Stimulated activated CD4-positive, alpha-beta T cell treated with anti-CD3 and anti-CD28 coated beads, TNF-alpha, amount 100 ng/mL, for 1 hour (primary cell): ENCODE results near the gene USH1C.

ENCODE experiments used
- DNase-seq, 3 donors: peaks; one replicate each; pipeline ENCODE4 v3.0.0-alpha.2; 2020; ENCODE audit warnings: low read depth in 3 of 3, low spot score in 1 of 3

USH1C gene

GRCh38 chr11:17544181-17544622 lies at the start of gene USH1C:
TSS of gene USH1C (minus strand) at chr11:17544416. CDS start at chr11:17544307, 109 bp downstream.
- peak in 1 of 3 donors; percentile 12 for DNase-seq

- no peak for DNase-seq
Observed at GRCh38 chr11:17593466-17594245, 49.4 kb upstream of the USH1C start.

- DNase-seq: no peak
Observed at GRCh38 chr11:17591293-17591692, 47.1 kb upstream of the USH1C start.

GRCh38 chr11:17590463-17590862 lies 46.2 kb upstream of the USH1C start:
- DNase-seq: no peak

GRCh38 chr11:17588721-17589120 lies 44.5 kb upstream of the USH1C start:
- no peak for DNase-seq

- no peak for DNase-seq
Observed at GRCh38 chr11:17588166-17588565, 44.0 kb upstream of the USH1C start.

GRCh38 chr11:17585911-17586695 lies 41.9 kb upstream of the USH1C start:
- no peak for DNase-seq

- DNase-seq: no peak
Observed at GRCh38 chr11:17581732-17582053, 37.5 kb upstream of the USH1C start.

- no peak for DNase-seq
Observed at GRCh38 chr11:17581036-17581731, 37.0 kb upstream of the USH1C start.

GRCh38 chr11:17580271-17580670 lies 36.1 kb upstream of the USH1C start:
- DNase-seq: no peak

- no peak for DNase-seq
Observed at GRCh38 chr11:17579451-17579850, 35.2 kb upstream of the USH1C start.

GRCh38 chr11:17578958-17579357 lies 34.7 kb upstream of the USH1C start:
- DNase-seq: no peak

- no peak for DNase-seq
Observed at GRCh38 chr11:17578296-17578695, 34.1 kb upstream of the USH1C start.

- DNase-seq: no peak
Observed at GRCh38 chr11:17575431-17576425, 31.5 kb upstream of the USH1C start.

GRCh38 chr11:17574141-17575091 lies 30.2 kb upstream of the USH1C start:
- DNase-seq: no peak

- no peak for DNase-seq
Observed at GRCh38 chr11:17573526-17573925, 29.3 kb upstream of the USH1C start.

GRCh38 chr11:17572791-17573460 lies 28.7 kb upstream of the USH1C start:
- DNase-seq: no peak

GRCh38 chr11:17572359-17572690 lies 28.1 kb upstream of the USH1C start:
- no peak for DNase-seq
